GM21529 (cell line): ENCODE results near the gene FHIT.

Experiments used
- ATAC-seq: cut with Tn5 transposase; IDR thresholded peaks from one replicate; pipeline ENCODE4 v1.9.1; 2021; ENCODE audit not compliant: unreplicated experiment

Gene FHIT

DNA sequence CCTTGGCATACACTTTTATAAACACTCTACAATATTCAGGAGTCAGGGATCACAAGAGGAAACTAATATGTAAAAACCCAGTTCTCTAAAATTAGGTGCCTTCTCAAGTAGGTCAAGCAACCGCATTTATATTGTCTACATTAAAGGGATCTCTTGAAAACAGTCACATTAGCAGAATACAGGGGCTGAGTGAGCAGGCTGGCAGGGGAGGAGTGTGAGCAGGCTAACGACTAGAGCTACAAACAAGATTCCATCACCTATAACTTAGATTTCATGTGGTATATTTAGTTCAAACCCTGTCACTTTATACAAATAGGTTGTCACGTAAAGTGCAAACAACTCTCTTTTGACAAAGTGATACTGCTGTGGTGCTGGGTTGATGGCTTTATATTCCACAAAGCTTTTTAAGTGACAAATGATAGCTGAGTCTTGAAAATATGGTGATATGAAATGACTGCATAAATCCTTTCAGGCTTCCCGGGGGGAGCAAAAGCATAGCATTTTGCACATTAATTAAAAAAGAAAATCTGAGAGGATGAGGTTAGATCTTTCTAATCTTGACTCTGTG is 937.9 kb downstream of the FHIT start:
- ATAC-seq: no peak

DNA sequence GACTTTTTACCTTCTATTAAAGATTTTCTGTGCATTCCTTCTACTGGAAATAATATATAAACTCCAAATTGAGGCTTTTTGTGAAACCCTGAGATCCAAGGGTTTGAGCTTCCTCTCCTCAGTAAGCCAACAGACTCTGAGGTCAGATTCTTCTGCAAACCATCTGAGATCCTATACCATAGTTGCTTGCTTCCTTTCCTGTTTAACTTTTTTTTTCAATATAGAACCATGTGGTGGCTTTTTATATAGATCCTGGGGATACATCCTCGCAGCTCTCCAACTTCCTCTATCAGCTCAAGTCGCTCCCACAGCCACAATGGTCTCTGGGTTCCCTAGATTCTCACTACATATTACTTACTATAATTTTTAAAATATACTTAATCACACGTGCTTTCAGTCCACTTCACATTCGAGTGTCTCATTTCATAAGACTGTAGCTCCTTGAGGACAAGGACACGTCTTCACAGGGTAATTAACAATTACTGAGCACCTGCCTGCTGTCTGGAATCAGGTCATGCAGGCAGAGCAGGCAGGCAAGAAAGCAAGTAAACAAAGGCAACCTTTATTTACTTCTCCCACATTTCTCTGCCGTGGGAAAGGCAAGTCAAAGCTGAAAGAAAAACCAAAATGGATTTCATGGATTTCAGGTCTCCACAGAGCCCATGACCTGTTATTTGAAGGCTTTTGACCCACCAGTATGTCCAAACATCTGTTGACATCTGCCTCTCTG is 941.5 kb downstream of the FHIT start:
- no peak for ATAC-seq

- ATAC-seq: no peak
Observed at GRCh38 chr3:60308808-60309207, 942.4 kb downstream of the FHIT start.

GRCh38 chr3:60307562-60308199 is 943.6 kb downstream of the FHIT start:
- no peak for ATAC-seq

- ATAC-seq: no peak
Observed at GRCh38 chr3:60304112-60304511, 947.1 kb downstream of the FHIT start.

DNA sequence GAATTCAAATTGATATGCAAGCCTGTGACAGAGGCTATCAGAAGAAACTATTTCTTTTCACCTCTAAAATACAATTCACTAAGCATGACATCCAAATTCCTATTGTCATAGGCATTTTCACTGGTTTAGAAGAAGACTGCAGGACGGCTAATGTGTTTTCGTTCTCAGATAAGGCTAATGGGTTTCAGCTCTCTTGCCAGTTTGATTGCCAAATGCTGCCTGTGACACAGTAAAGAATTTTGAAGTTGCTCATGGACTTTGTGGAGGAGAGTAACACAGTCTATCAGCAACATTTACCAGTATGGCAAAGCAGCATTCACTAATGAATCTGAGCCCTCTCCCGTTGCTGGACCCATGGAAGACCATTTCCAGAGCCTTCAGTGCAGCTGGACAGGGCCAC is 948.1 kb downstream of the FHIT start:
- ATAC-seq: no peak

- ATAC-seq: no peak
Observed at GRCh38 chr3:60301142-60301541, 950.1 kb downstream of the FHIT start.

GRCh38 chr3:60298141-60298540 is 953.1 kb downstream of the FHIT start:
- no peak for ATAC-seq

DNA sequence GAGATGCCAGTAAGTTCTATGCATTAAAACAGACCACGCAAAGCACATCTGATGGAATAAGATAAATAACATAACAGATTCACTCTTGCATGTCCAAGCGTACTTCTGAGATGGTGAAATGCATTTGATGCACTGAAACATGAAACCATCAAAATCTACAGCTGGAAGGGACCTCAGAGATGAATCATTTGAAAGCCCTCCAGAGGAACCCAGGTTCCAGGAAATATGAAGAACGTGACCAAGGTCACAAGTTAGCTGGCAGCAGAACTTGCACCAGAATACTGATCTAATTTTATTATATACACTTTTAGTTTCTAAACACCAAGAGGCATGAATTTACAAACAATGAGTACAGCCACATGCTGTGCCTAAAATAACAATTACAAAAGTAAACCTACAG is 957.1 kb downstream of the FHIT start:
- no peak for ATAC-seq

GRCh38 chr3:60291115-60291514 is 960.1 kb downstream of the FHIT start:
- ATAC-seq: no peak

DNA sequence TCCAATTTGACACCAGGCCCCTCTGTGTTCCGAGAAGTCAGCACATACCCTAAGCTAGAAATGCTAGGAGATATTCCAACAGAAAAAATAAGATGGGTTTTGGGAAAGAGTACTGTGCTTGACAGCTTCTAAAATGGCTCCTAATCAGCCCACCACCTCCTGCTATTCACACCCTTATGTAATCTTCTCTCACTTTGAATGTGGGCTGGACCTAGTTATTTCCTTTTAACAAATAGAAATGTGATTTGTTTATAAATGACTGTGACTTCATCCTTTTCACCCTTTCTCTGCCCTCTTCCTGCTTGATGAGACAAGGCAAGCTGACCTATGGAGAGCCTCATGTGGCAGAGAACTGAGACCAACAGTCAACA is 961.1 kb downstream of the FHIT start:
- no peak for ATAC-seq

DNA sequence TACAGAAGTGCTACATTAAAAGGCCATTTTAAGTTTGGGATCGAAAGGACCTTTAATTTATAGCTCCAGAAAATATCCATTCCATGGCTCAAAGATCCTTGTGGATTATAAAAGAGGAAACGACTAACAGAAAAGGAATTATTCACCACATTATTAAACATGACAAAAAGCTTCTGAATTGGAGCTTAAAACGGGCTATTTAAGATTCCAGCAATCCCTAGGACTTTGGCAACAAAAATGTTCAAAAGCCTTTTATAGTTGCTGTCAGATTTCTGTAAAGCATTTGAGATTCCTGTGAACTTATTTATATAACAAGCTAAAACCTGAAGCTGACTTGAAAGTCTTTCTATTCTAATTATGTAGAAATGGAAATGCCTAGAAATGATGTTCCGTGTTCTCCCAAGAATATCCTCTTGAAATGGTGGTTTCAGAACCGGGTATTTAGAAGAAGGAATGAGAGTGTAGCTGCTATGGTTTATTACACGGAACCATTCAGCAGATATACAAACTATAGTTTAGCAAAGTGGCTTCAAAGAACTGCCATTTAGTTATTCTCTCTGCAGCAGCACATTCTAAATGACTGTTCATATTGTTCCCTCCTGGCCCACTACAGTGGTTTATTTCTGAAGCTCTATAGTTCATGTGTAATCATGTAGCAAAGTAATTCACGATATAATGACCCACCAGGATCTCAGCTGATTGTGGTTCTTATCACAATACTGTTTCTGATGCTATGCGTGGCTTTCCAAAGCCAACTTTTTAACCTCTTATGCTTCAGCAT is 961.7 kb downstream of the FHIT start:
- ATAC-seq: no peak

DNA sequence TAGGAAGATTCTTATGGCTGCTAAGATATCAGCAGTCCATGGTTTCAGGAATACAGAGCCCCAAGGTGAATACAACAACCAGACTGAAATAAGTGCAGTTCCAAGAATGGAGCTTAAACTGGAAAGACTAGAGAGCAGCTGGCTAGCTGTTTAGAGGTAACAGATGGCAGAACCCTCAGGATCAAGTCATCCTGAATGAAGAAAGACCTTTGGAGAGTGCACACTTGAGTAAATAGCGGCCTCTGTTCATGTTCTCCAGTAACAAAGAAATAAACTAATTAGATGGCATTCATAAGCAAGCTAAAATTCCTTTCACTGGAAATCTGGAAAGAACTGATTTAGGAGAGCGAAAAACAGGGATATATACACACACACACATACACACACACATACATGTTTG is 968.4 kb downstream of the FHIT start:
- no peak for ATAC-seq

GRCh38 chr3:60281970-60282369 is 969.3 kb downstream of the FHIT start:
- no peak for ATAC-seq

DNA sequence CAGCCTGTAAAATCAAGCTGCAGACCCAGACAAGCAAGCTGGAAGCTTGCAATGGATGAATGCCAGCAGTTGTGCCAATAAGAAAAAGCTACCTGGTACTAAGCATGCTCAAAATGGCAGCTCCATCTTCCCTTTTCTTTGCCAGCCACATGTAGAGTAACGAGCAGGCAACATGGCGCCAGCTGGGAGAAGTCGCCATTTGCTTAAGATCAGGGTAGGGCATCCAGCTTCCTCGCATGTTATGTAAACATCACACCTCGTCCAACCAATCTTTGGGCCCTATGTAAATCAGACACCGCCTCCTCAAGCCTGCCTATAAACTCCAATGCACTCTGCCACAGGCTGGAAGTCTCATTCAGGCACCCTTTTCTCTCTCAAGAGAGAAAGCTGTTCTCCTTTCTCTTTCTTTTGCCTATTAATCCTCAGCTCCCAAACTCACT is 973.9 kb downstream of the FHIT start:
- no peak for ATAC-seq

- ATAC-seq: no peak
Observed at GRCh38 chr3:60276615-60277014, 974.6 kb downstream of the FHIT start.

GRCh38 chr3:60274646-60275045 is 976.6 kb downstream of the FHIT start:
- no peak for ATAC-seq

- no peak for ATAC-seq
Observed at GRCh38 chr3:60274098-60274497, 977.2 kb downstream of the FHIT start.

- ATAC-seq: no peak
Observed at GRCh38 chr3:60269829-60270266, 981.4 kb downstream of the FHIT start.

DNA sequence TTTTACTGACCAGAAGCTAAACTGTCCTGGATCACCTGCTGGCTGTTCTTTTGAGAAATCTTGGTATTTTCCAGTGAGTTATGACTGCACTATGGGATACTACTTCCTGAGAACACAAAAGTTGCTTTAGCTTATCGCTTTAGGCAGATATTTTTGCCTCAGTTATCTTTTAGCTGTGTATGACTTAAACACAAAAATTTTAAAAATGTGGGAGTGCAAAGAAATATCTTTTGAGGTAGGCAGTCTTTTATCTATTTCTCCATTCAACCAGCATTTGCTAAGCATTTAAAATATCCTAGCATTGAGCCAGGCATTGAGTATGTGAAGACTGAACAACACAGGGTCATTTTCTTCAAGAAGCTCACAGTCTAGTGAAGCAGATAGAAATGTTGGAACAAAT is 981.9 kb downstream of the FHIT start:
- ATAC-seq: no peak

GRCh38 chr3:60268123-60268522 is 983.1 kb downstream of the FHIT start:
- no peak for ATAC-seq

GRCh38 chr3:60266444-60266843 is 984.8 kb downstream of the FHIT start:
- ATAC-seq: no peak
